RKO (cell line): Measurements from ENCODE around the gene HS1BP3.
A peak's percentile ranks its signal among the peaks of the same experiment; 100 is the strongest.

Experiments
- DNase-seq: peaks from one replicate; pipeline ENCODE4 v3.0.0-alpha.2; 2016; ENCODE audit warnings: low spot score

The HS1BP3 gene

GRCh38 chr2:20663196-20664070 lies 12.5 kb upstream of the HS1BP3 start:
- no peak for DNase-seq

GRCh38 chr2:20662308-20662937 lies 11.5 kb upstream of the HS1BP3 start:
- no peak for DNase-seq

- DNase-seq, result peak; percentile 63
These were observed 10.8 kb upstream of the HS1BP3 start for GRCh38 chr2:20661421-20662307.

- DNase-seq, result peak; percentile 16
These were observed 9.9 kb upstream of the HS1BP3 start for GRCh38 chr2:20660506-20661420.

GRCh38 chr2:20657522-20658235 lies 6.8 kb upstream of the HS1BP3 start:
- DNase-seq, result no peak

- DNase-seq, result no peak
These were observed 5.7 kb upstream of the HS1BP3 start for GRCh38 chr2:20656561-20656960.

- no peak for DNase-seq
These were observed 3.6 kb upstream of the HS1BP3 start for GRCh38 chr2:20654535-20654813.

- DNase-seq, result no peak
These were observed 3.0 kb upstream of the HS1BP3 start for GRCh38 chr2:20653695-20654534.

GRCh38 chr2:20652673-20653575 lies 2.0 kb upstream of the HS1BP3 start:
- no peak for DNase-seq

- DNase-seq, result no peak
These were observed 1.2 kb upstream of the HS1BP3 start for GRCh38 chr2:20652141-20652540.

- DNase-seq, result no peak
These were observed 817 bp upstream of the HS1BP3 start for GRCh38 chr2:20651731-20652099.

GRCh38 chr2:20650393-20650876 lies 463 bp downstream of the HS1BP3 start:
- DNase-seq, result peak; percentile 53

- DNase-seq, result no peak
These were observed 922 bp downstream of the HS1BP3 start for GRCh38 chr2:20649976-20650375.

- DNase-seq, result no peak
These were observed 1.3 kb downstream of the HS1BP3 start for GRCh38 chr2:20649576-20649975.

- DNase-seq, result no peak
These were observed 2.1 kb downstream of the HS1BP3 start for GRCh38 chr2:20648831-20649230.

- no peak for DNase-seq
These were observed 2.7 kb downstream of the HS1BP3 start for GRCh38 chr2:20648206-20648605.

GRCh38 chr2:20647738-20648137 lies 3.2 kb downstream of the HS1BP3 start:
- no peak for DNase-seq

GRCh38 chr2:20647211-20647610 lies 3.7 kb downstream of the HS1BP3 start:
- no peak for DNase-seq

- DNase-seq, result no peak
These were observed 4.5 kb downstream of the HS1BP3 start for GRCh38 chr2:20646446-20646845.
